HCT116 (cell line): Measurements from ENCODE around the gene UBE2G2. TPM values are rescaled to one million over a fixed set of nuclear protein-coding genes. Genes with fewer than 3 reads are reported as not detected.

Source experiments
- ATAC-seq: fragments of 200-7000 bp; cut with Tn5 transposase; 2 replicates; pipeline ENCODE4 v1.9.1; 2020; ENCODE audit warnings: mild to moderate bottlenecking, moderate library complexity
- BruUV-seq: library from RNA; stranded (reverse); fragments of 400-500 nt; replicated peaks from 2 replicates; lab custom pipeline; 2021; lab: Mats Ljungman, UMichigan
- CTCF ChIA-PET: fragments of 300-600 bp; sonication (Branson Sonifier 250); formaldehyde crosslinking; loops from one replicate; lab custom pipeline; 2021; ENCODE audit warnings: antibody characterized with exemption; lab: Charles Lee
- POLR2A ChIA-PET: fragments of 300-600, 350-600 bp; sonication (Branson Sonifier 250); formaldehyde crosslinking; loops from one replicate; lab custom pipeline; 2021; ENCODE audit warnings: antibody characterized with exemption; lab: Charles Lee
- RAD21 ChIA-PET, 2 experiments: fragments of 300-600 bp; sonication (Branson Sonifier 250); formaldehyde crosslinking; loops; one replicate each; lab custom pipeline; 2023; ENCODE audit warnings: low total read pairs in 2 of 2; ENCODE audit not compliant: uncharacterized antibody in 2 of 2, unreplicated experiment in 2 of 2, low non-redundant PET in 1 of 2; lab: Charles Lee
- DNase-seq: peaks from one replicate; pipeline ENCODE4 v3.0.0-alpha.2; 2010; ENCODE audit warnings: low read depth, low spot score
- H2AFZ ChIP-seq: fragments of 200-600 bp; shearing (Covaris generic), sonication (generic); 2 replicates; pipeline ENCODE4 v1.6.1; 2017; ENCODE audit warnings: low read depth, mixed run types, mixed read lengths, antibody characterized with exemption, low read length; ENCODE audit not compliant: poor library complexity, severe bottlenecking
- H3K27ac ChIP-seq: 2 replicates; pipeline ENCODE4 v1.5.1; 2012; ENCODE audit warnings: low read depth, low read length
- H3K27me3 ChIP-seq: fragments of 200-600 bp; sonication (generic); 2 replicates; pipeline ENCODE4 v1.6.1; 2016; ENCODE audit warnings: mixed run types, low read length, mixed read lengths; ENCODE audit not compliant: insufficient read depth
- H3K36me3 ChIP-seq, 2 experiments: fragments of 200-500 bp in 1 of 2; fragments of 200-600 bp in 1 of 2; sonication (Bioruptor generic) in 1 of 2; sonication (generic) in 1 of 2; 2 replicates each; pipeline versions ENCODE4 v1.5.1 to v1.6.1; 2014 to 2016; ENCODE audit warnings: low read length in 2 of 2, inconsistent platforms in 1 of 2, mixed read lengths in 1 of 2, mixed run types in 1 of 2; ENCODE audit not compliant: insufficient read depth in 2 of 2, control insufficient read depth in 1 of 2
- H3K4me1 ChIP-seq, 2 experiments: fragments of 200-600 bp in 1 of 2; sonication (generic) in 1 of 2; 2 replicates each; pipeline versions ENCODE4 v1.5.1 to v1.6.1; 2012 to 2017; ENCODE audit warnings: low read length in 2 of 2, inconsistent platforms in 1 of 2, mild to moderate bottlenecking in 1 of 2, mixed read lengths in 1 of 2, mixed run types in 1 of 2, moderate library complexity in 1 of 2; ENCODE audit not compliant: insufficient read depth in 2 of 2, control insufficient read depth in 1 of 2
- H3K4me2 ChIP-seq: fragments of 200-600 bp; sonication (generic); 2 replicates; pipeline ENCODE4 v1.6.1; 2017; ENCODE audit warnings: mixed run types, low read length, mixed read lengths
- H3K4me3 ChIP-seq, 2 experiments: fragments of 200-600 bp in 1 of 2; sonication (generic) in 1 of 2; replicated peaks in 1 of 2; 2 replicates each; pipeline ENCODE4 v1.5.1; 2011 to 2016; ENCODE audit warnings: low read length in 2 of 2, control low read depth in 1 of 2, low read depth in 1 of 2, mild to moderate bottlenecking in 1 of 2, mixed read lengths in 1 of 2, mixed run types in 1 of 2
- H3K79me2 ChIP-seq: fragments of 200-600 bp; sonication (generic); 2 replicates; pipeline ENCODE4 v1.6.1; 2017; ENCODE audit warnings: mild to moderate bottlenecking, mixed run types, low read length, moderate library complexity, mixed read lengths; ENCODE audit not compliant: insufficient read depth
- H3K9ac ChIP-seq: fragments of 200-600 bp; sonication (generic); 2 replicates; pipeline ENCODE4 v1.6.1; 2016; ENCODE audit warnings: low read length, mixed read lengths
- H3K9me2 ChIP-seq: fragments of 200-600 bp; sonication (generic), shearing (Covaris generic); 2 replicates; pipeline ENCODE4 v1.6.1; 2017; ENCODE audit warnings: mixed run types, mild to moderate bottlenecking, moderate library complexity; ENCODE audit not compliant: insufficient read depth
- H3K9me3 ChIP-seq, 2 experiments: fragments of 200-500 bp in 1 of 2; fragments of 200-600 bp in 1 of 2; sonication (Bioruptor generic) in 1 of 2; sonication (generic) in 1 of 2; 2 replicates each; pipeline ENCODE4 v1.6.1; 2014 to 2017; ENCODE audit warnings: low read length in 2 of 2, mixed read lengths in 2 of 2, inconsistent platforms in 1 of 2, low read depth in 1 of 2, mild to moderate bottlenecking in 1 of 2, mixed run types in 1 of 2, moderate library complexity in 1 of 2; ENCODE audit not compliant: control insufficient read depth in 1 of 2, insufficient read depth in 1 of 2
- H4K20me1 ChIP-seq: fragments of 200-600 bp; sonication (generic), shearing (Covaris generic); 2 replicates; pipeline ENCODE4 v1.6.1; 2017; ENCODE audit warnings: mixed run types, mild to moderate bottlenecking, moderate library complexity; ENCODE audit not compliant: insufficient read depth
- CBX3 ChIP-seq: IDR thresholded peaks from 2 replicates; pipeline ENCODE4 v1.6.1; 2012; ENCODE audit warnings: low read depth
- CEBPB ChIP-seq: IDR thresholded peaks from 2 replicates; pipeline ENCODE4 v1.6.1; 2012; ENCODE audit warnings: low read depth
- ELF1 ChIP-seq: IDR thresholded peaks from 2 replicates; pipeline ENCODE4 v1.6.1; 2012; ENCODE audit warnings: low read depth, borderline replicate concordance
- EZH2phosphoT487 ChIP-seq: fragments of 200-600 bp; IDR thresholded peaks from 2 replicates; pipeline ENCODE4 v1.6.1; 2018; ENCODE audit warnings: antibody characterized with exemption, borderline replicate concordance
- FOSL1 ChIP-seq: IDR thresholded peaks from 2 replicates; pipeline ENCODE4 v1.6.1; 2012; ENCODE audit warnings: low read depth
- JUND ChIP-seq: IDR thresholded peaks from 2 replicates; pipeline ENCODE4 v1.6.1; 2012
- POLR2AphosphoS5 ChIP-seq: IDR thresholded peaks from 2 replicates; pipeline ENCODE4 v1.6.1; 2011; ENCODE audit warnings: mild to moderate bottlenecking, low read depth, low read length, moderate library complexity
- RAD21 ChIP-seq: IDR thresholded peaks from 2 replicates; pipeline ENCODE4 v1.6.1; 2012; ENCODE audit warnings: low read depth, mild to moderate bottlenecking
- SIN3A ChIP-seq: IDR thresholded peaks from 2 replicates; pipeline ENCODE4 v1.6.1; 2012; ENCODE audit warnings: low read depth
- SP1 ChIP-seq: IDR thresholded peaks from 2 replicates; pipeline ENCODE4 v1.6.1; 2012; ENCODE audit warnings: low read depth
- YY1 ChIP-seq: IDR thresholded peaks from 2 replicates; pipeline ENCODE4 v1.6.1; 2011; ENCODE audit warnings: low read length, low read depth, moderate library complexity, mild to moderate bottlenecking; ENCODE audit not compliant: insufficient replicate concordance; ENCODE audit errors: extremely low read depth
- intact Hi-C: fragments of 100-400 bp; cut with micrococcal nuclease; formaldehyde crosslinking; loops from 2 replicates; pipeline ENCODE4 v1.10.0; 2022
- total RNA-seq: library from RNA; stranded (reverse); gene quantifications from one replicate; pipeline ENCODE4 v1.2.1, GENCODE V29; 2021; ENCODE audit not compliant: unreplicated experiment
- TF ChIP-seq, protein P1 (sequence below), 3 experiments: fragments of 200-600 bp in 1 of 3; sonication (generic) in 1 of 3; IDR thresholded peaks in 2 of 3; conservative IDR thresholded peaks in 1 of 3; 2 replicates each; pipeline ENCODE4 v1.5.1; 2012 to 2017; ENCODE audit warnings: low read depth in 2 of 3, low read length in 2 of 3, antibody characterized with exemption in 1 of 3, borderline replicate concordance in 1 of 3, control low read depth in 1 of 3, mild to moderate bottlenecking in 1 of 3, mixed read lengths in 1 of 3, mixed run types in 1 of 3, moderate library complexity in 1 of 3; ENCODE audit not compliant: insufficient read depth in 1 of 3
- TF ChIP-seq, protein P2 (sequence below): IDR thresholded peaks from 2 replicates; pipeline ENCODE4 v1.6.1; 2012; ENCODE audit warnings: low read depth

Gene UBE2G2
- total RNA-seq, 1 experiment from 2014 or later = 86.5 TPM

DNA sequence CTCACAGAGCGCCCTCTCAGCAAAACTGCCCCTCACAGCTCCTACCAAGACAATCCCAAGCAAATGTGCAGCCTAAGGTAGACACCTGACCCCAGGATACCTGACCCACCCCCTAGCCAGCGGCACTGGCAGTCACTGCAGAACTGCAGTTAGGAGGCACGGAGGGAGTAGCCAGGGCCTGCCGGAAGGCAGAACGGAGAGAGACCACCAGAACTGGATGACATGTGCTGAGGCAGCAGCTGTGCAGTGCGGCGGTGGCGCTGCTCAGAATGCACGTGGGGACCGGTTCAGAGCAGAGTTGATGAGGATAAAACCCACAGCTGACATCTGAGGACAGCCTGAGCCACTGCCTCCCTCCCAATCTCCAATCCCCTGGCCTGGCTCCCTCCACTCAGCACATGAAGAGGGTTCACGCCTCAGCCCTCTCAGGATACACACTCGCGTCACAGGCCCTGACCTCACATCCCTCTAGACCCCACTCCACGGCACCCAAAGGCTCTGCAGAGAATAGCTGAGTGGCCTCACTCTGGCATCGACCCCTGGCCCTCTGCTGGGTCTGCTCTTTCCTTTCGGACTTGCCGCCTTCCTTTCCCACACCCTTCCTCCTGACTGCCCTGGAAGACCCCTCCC lies 29.6 kb downstream of the UBE2G2 start:
- H3K9me3 ChIP-seq = no peaks in the 10 kb centered on the region
- H3K4me2 ChIP-seq = no peak overlapping the region
- H3K9ac ChIP-seq = no peak overlapping the region
- no peak overlapping the region for H2AFZ ChIP-seq
- H4K20me1 ChIP-seq = no peaks in the 10 kb centered on the region
- H3K27me3 ChIP-seq = no peaks in the 10 kb centered on the region
- H3K9me2 ChIP-seq = no peaks in the 10 kb centered on the region
- H3K4me1 ChIP-seq = no peaks in the 10 kb centered on the region
- BruUV-seq = no TSS peak
- H3K4me3 ChIP-seq = no peak overlapping the region
- intact Hi-C loops = no loop called here
- no peak for DNase-seq
- H3K36me3 ChIP-seq = peaks cover 37 to 39% of the 10 kb centered on the region in 2 experiments
- ATAC-seq = no peak
- H3K79me2 ChIP-seq = peaks cover 31% of the 10 kb centered on the region
- TF ChIP-seq FOSL1 (no peak), JUND (no peak)
- ChIA-PET POLR2A (no interaction called here), RAD21 (no interaction called here), CTCF (no interaction called here)
- H3K27ac ChIP-seq = no peak overlapping the region

DNA sequence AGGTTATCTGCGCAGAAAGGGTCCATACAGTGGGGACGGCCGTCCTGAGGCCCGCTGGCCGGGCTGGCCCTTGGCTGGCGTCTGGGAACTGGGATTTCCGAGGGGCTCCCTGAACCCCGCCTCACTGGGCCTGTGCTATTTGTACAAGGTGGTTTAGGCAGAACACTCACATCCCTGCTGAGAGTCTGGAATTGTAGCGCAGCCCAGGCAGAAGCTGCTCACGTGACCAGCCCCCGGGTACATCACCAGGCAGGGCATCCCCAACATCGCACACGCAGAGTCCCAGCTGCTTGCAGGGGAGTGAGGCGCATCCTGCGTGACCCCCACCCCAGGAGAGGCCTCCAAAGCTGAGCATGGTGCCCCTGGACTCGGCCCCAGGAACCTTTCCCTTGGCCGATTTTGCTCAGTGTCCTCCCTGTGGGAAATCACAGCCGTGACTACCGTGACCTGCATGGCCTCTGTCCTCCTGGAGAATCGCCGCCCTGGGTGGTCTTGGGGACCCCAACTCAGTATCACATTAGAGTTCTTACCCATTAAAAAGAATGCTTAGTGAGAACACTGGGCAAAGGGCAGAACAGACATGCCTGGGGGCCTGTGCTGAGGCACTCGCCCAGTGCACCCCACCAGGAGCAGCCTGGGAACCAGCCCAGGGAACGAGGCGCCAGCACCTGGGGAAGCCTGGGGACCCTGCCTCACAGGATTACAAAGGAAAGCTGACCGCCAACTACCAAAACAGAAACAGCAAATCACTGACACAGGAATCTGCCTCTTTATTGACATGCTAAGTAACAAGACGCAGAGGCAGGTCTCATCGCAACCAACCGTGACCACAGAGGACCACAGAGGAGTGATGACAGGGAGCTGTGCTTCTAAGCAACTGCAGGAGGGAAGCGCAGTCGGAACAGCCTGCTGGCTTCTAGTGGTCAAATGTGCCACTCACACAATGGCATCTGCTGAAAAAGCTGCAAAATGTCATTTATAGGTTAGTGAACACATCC lies 33.5 kb downstream of the UBE2G2 start:
- no peak for ATAC-seq
- Histone ChIP-seq H3K4me1 (peaks cover 0 to 12% of the 10 kb centered on the region in 2 experiments; a peak in 2 of 4 replicates), H3K27me3 (no peaks in the 10 kb centered on the region), H3K9me2 (no peaks in the 10 kb centered on the region), H3K9ac (no peak overlapping the region), H3K79me2 (no peaks in the 10 kb centered on the region; the same call in 1 of the 2 replicates), H4K20me1 (no peaks in the 10 kb centered on the region), H2AFZ (no peak overlapping the region), H3K27ac (no peak overlapping the region), H3K9me3 (no peaks in the 10 kb centered on the region), H3K36me3 (peaks cover 9 to 12% of the 10 kb centered on the region in 2 experiments; a peak in 3 of 4 replicates), H3K4me3 (no peak overlapping the region), H3K4me2 (no peak overlapping the region)
- BruUV-seq = no TSS peak
- ChIA-PET POLR2A (no interaction called here), CTCF (no interaction called here), RAD21 (no interaction called here)
- DNase-seq = no peak
- intact Hi-C loops = no loop called here
- no peak for TF ChIP-seq CEBPB
- TF ChIP-seq ELF1 = no peak
- no peak for TF ChIP-seq SP1
- TF ChIP-seq CBX3 = no peak
- no peak for TF ChIP-seq EZH2phosphoT487
- TF ChIP-seq FOSL1 = no peak
- no peak for TF ChIP-seq SIN3A
- no peak for TF ChIP-seq POLR2AphosphoS5
- TF ChIP-seq YY1 = no peak
- TF ChIP-seq RAD21 = no peak
- TF ChIP-seq, protein P1, sequence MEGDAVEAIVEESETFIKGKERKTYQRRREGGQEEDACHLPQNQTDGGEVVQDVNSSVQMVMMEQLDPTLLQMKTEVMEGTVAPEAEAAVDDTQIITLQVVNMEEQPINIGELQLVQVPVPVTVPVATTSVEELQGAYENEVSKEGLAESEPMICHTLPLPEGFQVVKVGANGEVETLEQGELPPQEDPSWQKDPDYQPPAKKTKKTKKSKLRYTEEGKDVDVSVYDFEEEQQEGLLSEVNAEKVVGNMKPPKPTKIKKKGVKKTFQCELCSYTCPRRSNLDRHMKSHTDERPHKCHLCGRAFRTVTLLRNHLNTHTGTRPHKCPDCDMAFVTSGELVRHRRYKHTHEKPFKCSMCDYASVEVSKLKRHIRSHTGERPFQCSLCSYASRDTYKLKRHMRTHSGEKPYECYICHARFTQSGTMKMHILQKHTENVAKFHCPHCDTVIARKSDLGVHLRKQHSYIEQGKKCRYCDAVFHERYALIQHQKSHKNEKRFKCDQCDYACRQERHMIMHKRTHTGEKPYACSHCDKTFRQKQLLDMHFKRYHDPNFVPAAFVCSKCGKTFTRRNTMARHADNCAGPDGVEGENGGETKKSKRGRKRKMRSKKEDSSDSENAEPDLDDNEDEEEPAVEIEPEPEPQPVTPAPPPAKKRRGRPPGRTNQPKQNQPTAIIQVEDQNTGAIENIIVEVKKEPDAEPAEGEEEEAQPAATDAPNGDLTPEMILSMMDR (IDR thresholded peaks at IDR 0.05 in 2 of 3, conservative IDR thresholded peaks at IDR 0.05 in 1 of 3; ENCODE audit: borderline replicate concordance in 1 of 3, insufficient read depth in 1 of 3, low read depth in 2 of 3, low read length in 2 of 3) = no peak
- TF ChIP-seq, protein P2, sequence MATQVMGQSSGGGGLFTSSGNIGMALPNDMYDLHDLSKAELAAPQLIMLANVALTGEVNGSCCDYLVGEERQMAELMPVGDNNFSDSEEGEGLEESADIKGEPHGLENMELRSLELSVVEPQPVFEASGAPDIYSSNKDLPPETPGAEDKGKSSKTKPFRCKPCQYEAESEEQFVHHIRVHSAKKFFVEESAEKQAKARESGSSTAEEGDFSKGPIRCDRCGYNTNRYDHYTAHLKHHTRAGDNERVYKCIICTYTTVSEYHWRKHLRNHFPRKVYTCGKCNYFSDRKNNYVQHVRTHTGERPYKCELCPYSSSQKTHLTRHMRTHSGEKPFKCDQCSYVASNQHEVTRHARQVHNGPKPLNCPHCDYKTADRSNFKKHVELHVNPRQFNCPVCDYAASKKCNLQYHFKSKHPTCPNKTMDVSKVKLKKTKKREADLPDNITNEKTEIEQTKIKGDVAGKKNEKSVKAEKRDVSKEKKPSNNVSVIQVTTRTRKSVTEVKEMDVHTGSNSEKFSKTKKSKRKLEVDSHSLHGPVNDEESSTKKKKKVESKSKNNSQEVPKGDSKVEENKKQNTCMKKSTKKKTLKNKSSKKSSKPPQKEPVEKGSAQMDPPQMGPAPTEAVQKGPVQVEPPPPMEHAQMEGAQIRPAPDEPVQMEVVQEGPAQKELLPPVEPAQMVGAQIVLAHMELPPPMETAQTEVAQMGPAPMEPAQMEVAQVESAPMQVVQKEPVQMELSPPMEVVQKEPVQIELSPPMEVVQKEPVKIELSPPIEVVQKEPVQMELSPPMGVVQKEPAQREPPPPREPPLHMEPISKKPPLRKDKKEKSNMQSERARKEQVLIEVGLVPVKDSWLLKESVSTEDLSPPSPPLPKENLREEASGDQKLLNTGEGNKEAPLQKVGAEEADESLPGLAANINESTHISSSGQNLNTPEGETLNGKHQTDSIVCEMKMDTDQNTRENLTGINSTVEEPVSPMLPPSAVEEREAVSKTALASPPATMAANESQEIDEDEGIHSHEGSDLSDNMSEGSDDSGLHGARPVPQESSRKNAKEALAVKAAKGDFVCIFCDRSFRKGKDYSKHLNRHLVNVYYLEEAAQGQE = no peak
